ENCODE data around the gene CMSS1. TPM values are rescaled to one million over a fixed set of nuclear protein-coding genes. Genes with fewer than 3 reads are reported as not detected.

Gene CMSS1
- total RNA-seq, 4 donors from 2014 or later, result 9.2 to 18.5 (median 12.9) TPM

GRCh38 chr3:99972380-99973104 is 154.9 kb downstream of the CMSS1 start:
- Histone ChIP-seq H3K4me1 (peaks cover 0 to 12% (median 0%) of the 10 kb centered on the region in 3 donors), H3K27me3 (no peaks in the 10 kb centered on the region), H3K27ac (no peak overlapping the region), H3K36me3 (no peaks in the 10 kb centered on the region), H3K4me3 (no peak overlapping the region), H3K9me3 (no peaks in the 10 kb centered on the region)
- WGBS, 2 donors, result 79 to 92% methylated on average over 8 of the region's 8 CpGs
- TF ChIP-seq POLR2A (IDR thresholded peaks at IDR 0.05) (no peak), CTCF (IDR thresholded peaks at IDR 0.05) (no peak)
- intact Hi-C loops (cut with DNase I), result no loop called here
- no peak for DNase-seq

- Histone ChIP-seq H3K36me3 (no peaks in the 10 kb centered on the region), H3K27ac (no peak overlapping the region), H3K4me1 (no peaks in the 10 kb centered on the region), H3K4me3 (no peak overlapping the region), H3K27me3 (no peaks in the 10 kb centered on the region), H3K9me3 (no peaks in the 10 kb centered on the region)
- TF ChIP-seq POLR2A (IDR thresholded peaks at IDR 0.05) (no peak), CTCF (IDR thresholded peaks at IDR 0.05) (no peak)
- intact Hi-C loops (cut with DNase I), result no loop called here
- WGBS, 2 donors, result 63 to 100% methylated on average over 1 to 2 of the region's 2 CpGs
- no peak for DNase-seq
Observed at GRCh38 chr3:99974989-99975388, 157.3 kb downstream of the CMSS1 start.

GRCh38 chr3:99976584-99976983 is 158.9 kb downstream of the CMSS1 start:
- H3K36me3 ChIP-seq, result no peaks in the 10 kb centered on the region
- no peak overlapping the region for H3K27ac ChIP-seq
- no peaks in the 10 kb centered on the region for H3K4me1 ChIP-seq
- no peaks in the 10 kb centered on the region for H3K9me3 ChIP-seq
- no peak overlapping the region for H3K4me3 ChIP-seq
- intact Hi-C loops (cut with DNase I), result no loop called here
- H3K27me3 ChIP-seq, result no peaks in the 10 kb centered on the region
- no peak for TF ChIP-seq POLR2A (IDR thresholded peaks at IDR 0.05)
- no peak for TF ChIP-seq CTCF (IDR thresholded peaks at IDR 0.05)
- no peak for DNase-seq

GRCh38 chr3:99978221-99978620 is 160.6 kb downstream of the CMSS1 start:
- H3K4me3 ChIP-seq, result no peak overlapping the region
- TF ChIP-seq CTCF (IDR thresholded peaks at IDR 0.05), result no peak
- no peak for TF ChIP-seq POLR2A (IDR thresholded peaks at IDR 0.05)
- intact Hi-C loops (cut with DNase I), result no loop called here
- no peak overlapping the region for H3K27ac ChIP-seq
- H3K4me1 ChIP-seq, result no peaks in the 10 kb centered on the region
- WGBS, 2 donors, result 93 to 100% methylated on average over 1 of the region's 1 CpG
- H3K36me3 ChIP-seq, result no peaks in the 10 kb centered on the region
- no peaks in the 10 kb centered on the region for H3K9me3 ChIP-seq
- no peaks in the 10 kb centered on the region for H3K27me3 ChIP-seq
- DNase-seq, result no peak

GRCh38 chr3:99980606-99981005 is 162.9 kb downstream of the CMSS1 start:
- Histone ChIP-seq H3K27ac (no peak overlapping the region), H3K36me3 (no peaks in the 10 kb centered on the region), H3K4me1 (peaks cover 0 to 3% (median 0%) of the 10 kb centered on the region in 3 donors), H3K9me3 (no peaks in the 10 kb centered on the region), H3K4me3 (no peak overlapping the region), H3K27me3 (no peaks in the 10 kb centered on the region)
- intact Hi-C loops (cut with DNase I), result no loop called here
- 93 to 96% methylated on average over 3 of the region's 3 CpGs for WGBS, 2 donors
- no peak for DNase-seq
- TF ChIP-seq CTCF (IDR thresholded peaks at IDR 0.05) (no peak), POLR2A (IDR thresholded peaks at IDR 0.05) (no peak)
